Stimulated activated memory B cell treated with anti-CD40 and anti-IgM and Interleukin-4, amounts not matched to agents 10 μg/mL and 1 μg/mL and 100 μg/mL, for 72 hours (primary cell): ENCODE results near the gene EIF4G1.
"Not testable (repeated sequence)": the region's sequence is repeated elsewhere in the genome, so short reads cannot be mapped to it uniquely, and the experiment has no call there.

Experiments used
- ATAC-seq: fragments of 150-1000 bp; cut with Tn5 transposase; 2 replicates; pipeline ENCODE4 v1.10.0; 2021
- H3K27ac Mint-ChIP-seq: one replicate; pipeline ENCODE4 v1.8.0; 2022; ENCODE audit warnings: mild to moderate bottlenecking, mixed read lengths
- H3K27me3 Mint-ChIP-seq: one replicate; pipeline ENCODE4 v1.8.0; 2022; ENCODE audit warnings: mixed read lengths
- H3K36me3 Mint-ChIP-seq: one replicate; pipeline ENCODE4 v1.8.0; 2022; ENCODE audit warnings: mixed read lengths
- H3K4me1 Mint-ChIP-seq: one replicate; pipeline ENCODE4 v1.8.0; 2022; ENCODE audit warnings: mixed read lengths
- H3K4me3 Mint-ChIP-seq: one replicate; pipeline ENCODE4 v1.8.0; 2022; ENCODE audit warnings: mild to moderate bottlenecking, moderate library complexity, mixed read lengths
- H3K9me3 Mint-ChIP-seq: one replicate; pipeline ENCODE4 v1.8.0; 2022; ENCODE audit warnings: mixed read lengths

Gene EIF4G1

GRCh38 chr3:184335661-184336546 lies 21.5 kb downstream of the EIF4G1 start:
- Mint-ChIP-seq H3K9me3 (no peaks in the 10 kb centered on the region), H3K36me3 (peaks cover 42% of the 10 kb centered on the region), H3K27ac (peak overlapping the region; percentile 36), H3K4me1 (peaks cover 54% of the 10 kb centered on the region), H3K4me3 (peak overlapping the region; percentile 89), H3K27me3 (peaks cover 14% of the 10 kb centered on the region)
- peak; percentile 86 for ATAC-seq

GRCh38 chr3:184336547-184337398 lies 22.4 kb downstream of the EIF4G1 start:
- peaks cover 54% of the 10 kb centered on the region for H3K4me1 Mint-ChIP-seq
- peak overlapping the region; percentile 36 for H3K27ac Mint-ChIP-seq
- no peak for ATAC-seq
- H3K4me3 Mint-ChIP-seq: peak overlapping the region; percentile 89
- H3K36me3 Mint-ChIP-seq: peaks cover 34% of the 10 kb centered on the region
- no peaks in the 10 kb centered on the region for H3K9me3 Mint-ChIP-seq
- peaks cover 14% of the 10 kb centered on the region for H3K27me3 Mint-ChIP-seq

- Mint-ChIP-seq H3K4me3 (peak within 1 kb of the TSS; percentile 89), H3K36me3 (peaks cover 29% of the 10 kb centered on the region), H3K27ac (peak within 1 kb of the TSS; percentile 36), H3K27me3 (peaks cover 14% of the 10 kb centered on the region), H3K4me1 (peaks cover 54% of the 10 kb centered on the region), H3K9me3 (no peaks in the 10 kb centered on the region)
- ATAC-seq: no peak
Observed at GRCh38 chr3:184337399-184337714, 23.0 kb downstream of the EIF4G1 start, which contains the start of gene FAM131A. Gene FAM131A (plus strand): TSS chr3:184337600. CDS start chr3:184337631, 31 bp downstream.

GRCh38 chr3:184337981-184338380 lies 23.6 kb downstream of the EIF4G1 start:
- H3K27me3 Mint-ChIP-seq: peaks cover 14% of the 10 kb centered on the region
- H3K4me3 Mint-ChIP-seq: peak overlapping the region; percentile 11
- no peak for ATAC-seq
- peak overlapping the region; percentile 36 for H3K27ac Mint-ChIP-seq
- H3K36me3 Mint-ChIP-seq: peaks cover 28% of the 10 kb centered on the region
- H3K4me1 Mint-ChIP-seq: peaks cover 48% of the 10 kb centered on the region
- H3K9me3 Mint-ChIP-seq: no peaks in the 10 kb centered on the region

- Mint-ChIP-seq H3K4me1 (peaks cover 43% of the 10 kb centered on the region), H3K27ac (peak overlapping the region; percentile 36), H3K4me3 (peak overlapping the region; percentile 51), H3K9me3 (no peaks in the 10 kb centered on the region), H3K36me3 (peaks cover 23% of the 10 kb centered on the region), H3K27me3 (peaks cover 14% of the 10 kb centered on the region)
- no peak for ATAC-seq
Observed at GRCh38 chr3:184338511-184338945, 24.1 kb downstream of the EIF4G1 start.

GRCh38 chr3:184339001-184339400 lies 24.6 kb downstream of the EIF4G1 start:
- Mint-ChIP-seq H3K4me3 (peak overlapping the region; percentile 51), H3K27ac (no peak overlapping the region), H3K27me3 (peaks cover 14% of the 10 kb centered on the region), H3K4me1 (peaks cover 38% of the 10 kb centered on the region), H3K9me3 (no peaks in the 10 kb centered on the region), H3K36me3 (peaks cover 18% of the 10 kb centered on the region)
- ATAC-seq: no peak

- ATAC-seq, H3K27ac Mint-ChIP-seq, H3K9me3 Mint-ChIP-seq, H3K4me3 Mint-ChIP-seq: not testable (repeated sequence)
- Mint-ChIP-seq H3K27me3 (peaks cover 14% of the 10 kb centered on the region), H3K36me3 (peaks cover 19% of the 10 kb centered on the region), H3K4me1 (peaks cover 36% of the 10 kb centered on the region)
Observed at GRCh38 chr3:184339451-184340135, 25.2 kb downstream of the EIF4G1 start.

GRCh38 chr3:184341925-184342324 lies 27.5 kb downstream of the EIF4G1 start:
- Mint-ChIP-seq H3K4me1 (peaks cover 23% of the 10 kb centered on the region), H3K27ac (no peak overlapping the region), H3K9me3 (no peaks in the 10 kb centered on the region), H3K27me3 (peaks cover 14% of the 10 kb centered on the region), H3K36me3 (peaks cover 26% of the 10 kb centered on the region), H3K4me3 (no peak overlapping the region)
- no peak for ATAC-seq

- Mint-ChIP-seq H3K9me3 (no peaks in the 10 kb centered on the region), H3K4me3 (no peak overlapping the region), H3K36me3 (peaks cover 26% of the 10 kb centered on the region), H3K27me3 (peaks cover 1% of the 10 kb centered on the region), H3K27ac (no peak overlapping the region), H3K4me1 (peaks cover 9% of the 10 kb centered on the region)
- no peak for ATAC-seq
Observed at GRCh38 chr3:184343200-184343876, 28.9 kb downstream of the EIF4G1 start.

- no peaks in the 10 kb centered on the region for H3K9me3 Mint-ChIP-seq
- no peaks in the 10 kb centered on the region for H3K27me3 Mint-ChIP-seq
- H3K4me3 Mint-ChIP-seq: no peak overlapping the region
- no peak overlapping the region for H3K27ac Mint-ChIP-seq
- H3K36me3 Mint-ChIP-seq: peaks cover 20% of the 10 kb centered on the region
- no peaks in the 10 kb centered on the region for H3K4me1 Mint-ChIP-seq
- no peak for ATAC-seq
Observed at GRCh38 chr3:184344579-184345316, 30.3 kb downstream of the EIF4G1 start.

- Mint-ChIP-seq H3K9me3 (no peaks in the 10 kb centered on the region), H3K27ac (no peak overlapping the region), H3K27me3 (no peaks in the 10 kb centered on the region), H3K4me1 (no peaks in the 10 kb centered on the region), H3K4me3 (no peak overlapping the region), H3K36me3 (peaks cover 20% of the 10 kb centered on the region)
- peak; percentile 55 for ATAC-seq
Observed at GRCh38 chr3:184345317-184346144, 31.1 kb downstream of the EIF4G1 start.

- Mint-ChIP-seq H3K36me3 (peaks cover 17% of the 10 kb centered on the region), H3K9me3 (no peaks in the 10 kb centered on the region), H3K27me3 (no peaks in the 10 kb centered on the region), H3K4me1 (no peaks in the 10 kb centered on the region), H3K27ac (no peak overlapping the region), H3K4me3 (no peak overlapping the region)
- ATAC-seq: no peak
Observed at GRCh38 chr3:184346480-184347190, 32.2 kb downstream of the EIF4G1 start.
